Omental fat pad (tissue), 4 donors: ENCODE data around the gene DHRS4. TPM values are rescaled to one million over a fixed set of nuclear protein-coding genes. Genes with fewer than 3 reads are reported as not detected.
"Not testable (repeated sequence)": the region's sequence is repeated elsewhere in the genome, so short reads cannot be mapped to it uniquely, and the experiment has no call there.

Experiments used
- ATAC-seq: fragments of 150-250 bp; one replicate; pipeline ENCODE4 v1.9.1; 2016; ENCODE audit warnings: mild to moderate bottlenecking, moderate library complexity; ENCODE audit not compliant: low FRiP score
- DNase-seq: peaks from one replicate; pipeline ENCODE4 v3.0.0-alpha.2; 2019; ENCODE audit warnings: low spot score
- CTCF ChIP-seq, 3 donors: fragments of 450-650 bp; IDR thresholded peaks; one replicate each; pipeline ENCODE4 v1.5.1; 2016 to 2017; ENCODE audit warnings: antibody characterized with exemption in 3 of 3, mild to moderate bottlenecking in 3 of 3, moderate library complexity in 2 of 3
- total RNA-seq, 4 donors: library from RNA; depleted of rRNA; stranded (reverse); fragments of >200 nt; gene quantifications; one replicate each; pipeline ENCODE4 v1.1.0, GENCODE V29; 2016

Gene DHRS4
- total RNA-seq, 4 donors from 2014 or later, result 29.8 to 57.0 (median 48.0) TPM

DNA sequence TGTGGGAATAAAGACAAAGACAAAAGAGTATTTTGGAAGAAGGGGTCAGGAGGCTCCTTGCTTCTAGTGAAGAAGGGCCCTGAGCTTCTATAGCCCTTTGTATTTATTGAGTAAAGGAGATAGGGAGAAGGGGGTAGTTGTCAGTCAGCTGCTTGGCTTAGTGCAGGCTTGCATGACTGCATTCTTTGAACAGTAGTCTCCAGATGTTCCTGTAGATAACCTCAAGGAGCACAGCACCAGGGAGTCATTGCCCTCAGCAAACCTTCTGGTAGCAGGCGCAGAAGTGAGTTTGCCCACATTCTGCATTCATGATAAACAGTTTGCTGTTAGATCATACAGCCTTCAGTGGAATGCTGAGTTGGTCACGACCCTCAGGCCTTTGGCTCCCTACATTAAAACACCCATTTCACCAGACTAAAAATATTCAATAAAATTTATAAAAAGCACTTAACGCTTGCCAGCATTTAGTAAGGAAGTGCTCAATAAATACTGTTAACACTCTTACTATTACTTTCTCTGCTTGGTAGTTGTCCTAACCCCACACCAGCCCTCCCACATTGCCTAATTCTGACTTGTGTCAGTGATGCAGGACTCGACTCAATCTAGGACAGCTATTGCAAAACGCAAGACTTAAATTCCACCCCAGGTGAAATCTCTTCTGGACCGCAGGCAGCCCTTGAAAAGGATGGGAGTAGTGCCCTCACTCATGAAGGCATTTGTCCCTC is 3.0 kb upstream of the DHRS4 start:
- DNase-seq, result no peak
- ATAC-seq, result no peak
- no peak for TF ChIP-seq CTCF (IDR thresholded peaks at IDR 0.05)

- not testable (repeated sequence) for ATAC-seq
Observed at GRCh38 chr14:23951136-23951466, 2.5 kb upstream of the DHRS4 start.

GRCh38 chr14:23951590-23952201 is 1.9 kb upstream of the DHRS4 start:
- TF ChIP-seq CTCF (IDR thresholded peaks at IDR 0.05), result no peak
- DNase-seq, result no peak
- no peak for ATAC-seq

More at GRCh38 chr14:23951136-23951466, 2.5 kb upstream of the DHRS4 start:
- not testable (repeated sequence) for DNase-seq

DNA sequence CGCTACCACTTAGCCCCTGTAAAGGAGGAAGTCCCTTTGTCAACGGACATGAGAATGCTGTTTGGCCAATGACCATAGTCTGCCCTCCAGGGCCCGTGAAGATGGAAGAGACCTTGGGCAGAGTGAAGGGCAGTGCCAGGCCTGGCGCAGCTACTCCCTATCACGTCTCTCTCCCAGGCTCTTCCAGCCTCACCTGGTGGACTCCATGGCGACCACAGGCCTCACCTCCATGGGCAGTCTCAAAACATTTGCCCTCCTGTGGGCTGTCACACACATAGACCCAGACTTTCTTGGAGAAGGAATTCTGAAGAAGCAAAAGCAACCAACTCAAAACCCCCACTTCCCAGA is 480 bp upstream of the DHRS4 start:
- DNase-seq, ATAC-seq: not testable (repeated sequence)

DNA sequence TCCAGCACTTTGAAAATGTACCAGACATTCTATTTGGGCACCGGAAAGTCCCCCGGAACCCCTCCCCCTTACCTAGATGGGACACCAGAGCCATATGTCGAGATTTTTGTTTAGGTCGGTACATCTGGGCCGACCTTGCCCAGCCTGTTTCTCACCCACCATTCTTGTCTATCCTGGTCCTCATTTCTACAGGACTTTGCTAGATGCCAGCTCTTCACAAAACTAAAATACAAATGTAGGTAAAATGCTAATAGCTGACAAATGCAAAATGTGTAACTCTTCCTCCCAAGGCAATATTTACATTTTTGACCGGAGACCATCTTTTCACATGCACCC is 677 bp downstream of the DHRS4 start:
- not testable (repeated sequence) for ATAC-seq, DNase-seq

GRCh38 chr14:23954965-23955364 is 1.4 kb downstream of the DHRS4 start:
- not testable (repeated sequence) for DNase-seq, ATAC-seq

DNA sequence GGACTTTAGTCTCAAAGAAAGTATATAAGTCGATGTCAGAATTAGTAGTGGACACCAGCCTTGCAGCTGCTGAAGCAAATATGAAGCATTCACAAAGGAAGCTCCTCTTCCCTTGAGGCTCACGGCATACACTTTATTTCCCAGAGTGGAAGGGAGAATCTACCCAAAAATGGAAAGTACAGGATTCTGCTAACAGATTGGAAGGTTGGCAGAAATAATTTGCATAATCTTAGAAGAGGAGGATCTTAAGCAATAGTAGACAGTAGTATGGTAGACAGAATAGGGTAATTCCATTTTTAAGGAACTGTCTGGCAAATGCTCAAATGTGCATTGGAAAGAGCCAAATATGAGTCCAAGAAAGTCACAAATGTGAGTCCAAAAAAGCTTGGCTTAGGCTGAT is 2.2 kb downstream of the DHRS4 start:
- DNase-seq, ATAC-seq: not testable (repeated sequence)

GRCh38 chr14:23957913-23958569 is 4.5 kb downstream of the DHRS4 start:
- not testable (repeated sequence) for DNase-seq, ATAC-seq

- DNase-seq, ATAC-seq: not testable (repeated sequence)
Observed at GRCh38 chr14:23960899-23961298, 7.3 kb downstream of the DHRS4 start.

DNA sequence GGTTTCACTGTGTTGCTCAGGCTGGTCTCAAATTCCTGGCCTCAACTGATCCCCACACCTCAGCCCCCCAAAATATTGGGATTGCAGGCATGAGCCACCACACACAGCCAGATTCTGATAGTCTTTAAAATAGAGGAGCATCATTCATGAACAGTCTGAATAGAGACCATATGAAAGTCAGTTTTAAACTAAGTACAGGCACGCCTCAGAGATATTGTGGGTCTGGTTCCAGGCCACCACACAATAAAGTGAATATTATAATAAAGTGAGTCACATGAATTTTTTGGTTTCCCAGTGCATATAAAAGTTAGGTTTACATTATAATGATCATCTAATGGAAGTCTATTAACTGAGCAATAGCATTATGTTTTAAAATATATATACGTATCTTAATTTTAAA is 8.1 kb downstream of the DHRS4 start:
- not testable (repeated sequence) for ATAC-seq, DNase-seq

- DNase-seq, ATAC-seq: not testable (repeated sequence)
Observed at GRCh38 chr14:23969130-23969480, 15.5 kb downstream of the DHRS4 start.

GRCh38 chr14:23969481-23970282 is 16.1 kb downstream of the DHRS4 start:
- peak; percentile 92 for ATAC-seq
- DNase-seq, result not testable (repeated sequence)

DNA sequence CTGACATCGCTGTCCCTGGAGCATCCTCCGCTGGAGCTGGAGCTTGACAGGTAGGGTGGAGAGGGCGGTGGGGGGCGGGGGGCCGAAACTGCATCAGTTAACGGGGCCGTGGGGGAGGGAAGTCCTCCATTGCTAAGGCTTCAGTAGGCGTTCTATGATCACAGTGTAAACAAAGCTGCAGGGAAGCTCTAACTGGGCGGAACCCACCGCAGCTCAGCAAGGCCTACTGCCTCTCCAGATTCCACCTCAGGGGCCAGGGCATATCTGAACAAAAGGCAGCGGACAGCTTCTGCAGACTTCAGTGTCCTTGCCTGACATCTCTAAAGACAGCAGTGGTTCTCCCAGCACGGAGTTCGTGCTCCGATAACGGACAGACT is 16.7 kb downstream of the DHRS4 start:
- not testable (repeated sequence) for ATAC-seq, DNase-seq

DNA sequence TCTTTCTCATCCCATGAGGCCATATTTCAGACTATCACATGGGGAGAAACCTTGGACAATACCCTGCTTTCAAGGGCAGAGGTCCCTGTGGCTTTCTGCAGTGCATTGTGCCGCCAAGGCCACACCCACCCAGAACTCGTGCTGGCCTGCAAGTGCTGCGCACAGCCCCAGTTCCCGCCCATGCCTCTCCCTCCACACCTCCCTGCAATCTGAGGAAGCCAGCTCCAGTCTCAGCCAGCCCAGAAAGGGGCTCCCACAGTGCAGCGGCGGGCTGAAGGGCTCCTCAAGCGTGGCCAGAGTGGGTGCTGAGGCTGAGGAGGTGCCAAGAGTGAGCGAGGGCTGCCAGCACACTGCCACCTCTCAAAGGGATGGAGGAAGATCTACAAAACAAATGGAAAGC is 19.6 kb downstream of the DHRS4 start:
- DNase-seq, ATAC-seq: not testable (repeated sequence)

- DNase-seq, ATAC-seq: not testable (repeated sequence)
Observed at GRCh38 chr14:23974041-23974440, 20.5 kb downstream of the DHRS4 start.

DNA sequence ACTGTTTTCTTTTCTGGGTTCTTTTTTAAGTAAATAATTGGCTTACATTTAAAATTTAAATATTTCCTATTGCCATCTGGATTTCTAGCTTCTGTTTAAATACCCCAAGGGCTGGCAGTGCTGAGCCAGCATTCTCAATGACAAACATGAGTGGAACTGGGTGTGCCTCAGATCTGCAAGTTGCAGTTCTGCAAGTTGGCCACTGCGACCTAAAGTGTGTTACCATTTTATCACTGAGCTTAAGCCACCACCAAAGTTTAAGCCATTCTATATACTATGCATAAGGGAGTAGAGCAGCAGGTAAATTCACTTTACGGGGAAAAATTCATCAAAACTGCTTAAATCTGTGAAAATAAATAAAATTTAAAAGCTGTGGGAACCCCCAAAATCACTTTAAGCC is 23.6 kb downstream of the DHRS4 start:
- not testable (repeated sequence) for ATAC-seq, DNase-seq
